Islet of Langerhans (tissue), 1 donor: Measurements from ENCODE around the gene RAB6C.
"Not testable (repeated sequence)": the region's sequence is repeated elsewhere in the genome, so short reads cannot be mapped to it uniquely, and the experiment has no call there.

Source experiments
- FAIRE-seq: peaks from one replicate; lab custom pipeline; 2011; peaks lifted over from hg19 to GRCh38; lab: Jason Lieb, UNC

Gene RAB6C

GRCh38 chr2:129996657-129997237 lies 17.3 kb downstream of the RAB6C start:
- FAIRE-seq = not testable (repeated sequence)

GRCh38 chr2:129998771-129999170 lies 19.3 kb downstream of the RAB6C start:
- not testable (repeated sequence) for FAIRE-seq

GRCh38 chr2:130005862-130006261 lies 26.4 kb downstream of the RAB6C start:
- FAIRE-seq = not testable (repeated sequence)

- not testable (repeated sequence) for FAIRE-seq
Observed at GRCh38 chr2:130016701-130017100, 37.2 kb downstream of the RAB6C start.

- no peak for FAIRE-seq
Observed at GRCh38 chr2:130019402-130019801, 39.9 kb downstream of the RAB6C start.

- FAIRE-seq = not testable (repeated sequence)
Observed at GRCh38 chr2:130020069-130020468, 40.6 kb downstream of the RAB6C start.

- FAIRE-seq = not testable (repeated sequence)
Observed at GRCh38 chr2:130025931-130026330, 46.5 kb downstream of the RAB6C start.
